Liver (tissue), 2 donors: ENCODE results near the gene ARL4A.

Experiments
- CTCF ChIP-seq: fragments of 150-350 bp; IDR thresholded peaks from 2 replicates; pipeline ENCODE4 v1.5.1; 2017; ENCODE audit warnings: improper control_type of control experiment, low read depth, low read length; ENCODE audit not compliant: missing input control
- REST ChIP-seq: IDR thresholded peaks from 2 replicates; pipeline ENCODE4 v1.6.1; 2016; ENCODE audit warnings: antibody characterized with exemption, mild to moderate bottlenecking
- donor health status: healthy.

GRCh38 chr7:12674053-12674452, 13.4 kb upstream of the ARL4A start:
- no peak for TF ChIP-seq CTCF
- no peak for TF ChIP-seq REST
